GM11168 (cell line): ENCODE data around the gene FRZB.

Experiments used
- in situ Hi-C: fragments of 300-500 bp; cut with MboI; formaldehyde crosslinking; loops from one replicate; pipeline ENCODE4 v1.12.0; 2022; ENCODE audit warnings: low sequenced_read_pairs; ENCODE audit not compliant: unreplicated experiment

The FRZB gene

DNA sequence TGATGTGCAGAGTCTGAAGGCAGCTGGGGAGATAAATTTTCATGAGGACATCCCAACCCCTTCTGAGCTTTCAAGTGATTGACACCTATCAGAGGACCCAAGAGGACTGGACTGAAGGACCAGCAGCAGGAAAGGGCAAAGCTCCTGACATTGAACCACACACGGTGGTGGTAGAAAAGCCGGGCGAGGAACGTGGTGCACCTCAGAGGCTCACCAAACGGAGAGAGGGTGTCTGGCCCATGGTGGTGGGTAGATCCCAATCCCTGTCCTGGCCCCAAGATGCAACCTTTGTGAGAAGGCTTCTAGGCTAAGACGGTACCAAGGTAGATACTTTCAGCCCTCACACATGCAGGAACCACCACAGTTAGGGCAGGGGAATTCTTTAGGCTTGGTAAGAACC is 52.1 kb downstream of the FRZB start:
- in situ Hi-C loops = no loop called here

DNA sequence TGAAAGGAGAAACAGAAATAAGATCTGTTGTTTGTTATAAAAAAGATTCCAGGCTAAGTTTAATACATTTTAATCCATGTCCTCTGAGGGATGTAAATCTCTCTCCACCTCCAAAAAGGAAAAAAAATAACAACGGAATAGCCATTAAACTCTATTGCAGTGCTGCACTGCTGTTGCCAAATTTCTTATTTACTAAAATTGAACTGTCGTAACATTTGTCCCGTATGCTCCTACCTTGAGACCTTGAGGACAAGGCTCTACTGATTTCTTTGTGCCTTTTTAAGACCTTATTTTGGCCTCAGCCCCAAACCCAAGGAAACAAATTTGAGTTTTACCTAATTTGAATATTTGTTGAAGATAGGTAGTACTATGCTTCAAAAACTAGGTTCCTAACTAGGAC is 56.4 kb downstream of the FRZB start:
- in situ Hi-C loops = no loop called here

DNA sequence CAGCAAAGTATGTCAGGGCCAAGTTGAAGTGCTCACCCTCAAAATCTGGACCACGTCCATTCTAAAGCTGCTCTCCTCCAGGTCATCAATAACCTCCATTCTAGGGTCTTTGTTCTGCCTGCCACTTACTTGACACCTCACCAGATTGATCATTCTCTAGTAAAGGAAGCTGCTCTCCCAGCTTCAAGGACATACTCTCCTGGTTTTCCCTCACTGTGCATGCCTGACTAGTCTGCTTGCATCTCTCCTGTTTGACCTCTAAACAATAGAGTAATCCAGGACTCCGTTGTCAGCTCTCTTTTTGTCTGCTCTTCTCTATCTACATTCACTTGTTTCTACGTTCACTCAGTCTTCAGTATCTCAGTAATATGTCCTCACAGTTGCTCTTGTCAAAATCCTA is 59.1 kb downstream of the FRZB start:
- in situ Hi-C loops = no loop called here

DNA sequence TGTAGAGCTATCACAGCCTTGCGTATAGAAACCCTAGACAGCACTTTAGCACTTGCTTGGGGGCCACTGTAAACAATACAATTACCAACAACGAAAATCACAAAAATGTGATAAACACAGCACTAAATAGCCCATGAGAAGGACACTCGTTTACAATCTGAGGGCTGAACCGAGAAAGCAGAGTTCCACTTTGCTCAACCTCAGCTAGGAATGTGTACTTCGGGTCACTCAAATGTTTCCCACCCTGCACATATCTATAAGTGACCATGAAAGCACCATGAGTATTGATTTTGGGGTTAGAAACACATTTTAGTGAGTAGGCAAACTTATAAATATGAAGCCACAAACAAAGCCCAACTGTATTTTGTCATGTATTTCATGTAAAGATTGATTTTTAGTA is 62.3 kb downstream of the FRZB start:
- in situ Hi-C loops = no loop called here

DNA sequence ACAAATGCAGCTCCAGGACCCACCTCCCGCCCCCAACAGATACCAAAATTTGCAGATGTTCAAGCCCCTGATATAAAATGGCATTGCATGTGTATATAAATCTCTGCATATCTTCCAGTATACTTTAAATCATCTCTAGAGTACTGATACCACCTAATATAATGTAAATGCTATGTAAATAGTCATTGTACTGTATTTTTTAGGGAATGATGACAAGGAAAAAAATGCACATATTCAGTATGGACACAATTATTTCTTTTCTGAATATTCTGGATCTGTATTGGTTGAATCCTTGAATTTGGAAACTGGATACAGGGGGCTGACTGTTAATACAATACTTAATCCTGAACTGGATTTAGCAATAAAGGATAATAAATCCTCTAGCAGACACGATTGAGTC is 67.7 kb downstream of the FRZB start:
- in situ Hi-C loops = no loop called here

DNA sequence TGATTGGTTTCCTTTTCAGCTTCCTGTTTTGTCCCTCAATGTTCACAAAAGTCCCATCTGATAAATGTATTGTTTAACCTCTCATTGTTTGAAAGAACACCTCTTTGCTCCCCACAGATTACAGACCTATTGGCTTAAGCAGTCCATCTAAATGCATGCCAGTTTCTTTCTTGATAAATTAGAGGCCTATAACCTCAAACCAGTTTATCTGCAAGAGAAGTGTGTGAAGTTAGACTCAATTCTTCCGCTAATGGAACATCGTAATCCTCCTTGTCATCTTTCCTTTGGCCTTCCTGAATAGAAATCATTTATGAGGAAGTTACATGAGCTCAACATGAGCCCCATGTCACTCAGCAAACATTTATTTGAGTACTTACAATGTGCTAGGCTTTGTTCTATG is 74.0 kb downstream of the FRZB start:
- in situ Hi-C loops = no loop called here

DNA sequence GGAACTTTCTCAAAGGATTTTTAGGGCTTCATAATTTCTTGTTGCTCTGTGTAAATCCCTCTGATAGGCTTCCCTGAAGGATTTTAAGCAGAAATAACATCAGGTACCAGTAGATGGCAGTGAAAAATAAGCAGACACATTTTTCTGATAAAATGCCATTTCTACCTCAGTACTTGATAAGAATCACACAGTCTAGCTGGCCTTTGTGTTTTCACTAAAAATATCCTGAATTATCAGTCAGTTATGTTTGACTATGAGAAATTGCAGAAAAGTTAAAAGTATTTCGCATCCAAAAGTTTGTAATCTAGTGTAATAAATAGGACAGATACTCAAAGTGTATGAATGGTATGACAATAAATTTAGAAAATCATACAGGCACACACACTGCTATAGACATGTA is 81.7 kb downstream of the FRZB start:
- in situ Hi-C loops = loop anchor here (5.0 kb wide), 1 partner anchor 198 kb away; no protein-coding TSS in a partner anchor

DNA sequence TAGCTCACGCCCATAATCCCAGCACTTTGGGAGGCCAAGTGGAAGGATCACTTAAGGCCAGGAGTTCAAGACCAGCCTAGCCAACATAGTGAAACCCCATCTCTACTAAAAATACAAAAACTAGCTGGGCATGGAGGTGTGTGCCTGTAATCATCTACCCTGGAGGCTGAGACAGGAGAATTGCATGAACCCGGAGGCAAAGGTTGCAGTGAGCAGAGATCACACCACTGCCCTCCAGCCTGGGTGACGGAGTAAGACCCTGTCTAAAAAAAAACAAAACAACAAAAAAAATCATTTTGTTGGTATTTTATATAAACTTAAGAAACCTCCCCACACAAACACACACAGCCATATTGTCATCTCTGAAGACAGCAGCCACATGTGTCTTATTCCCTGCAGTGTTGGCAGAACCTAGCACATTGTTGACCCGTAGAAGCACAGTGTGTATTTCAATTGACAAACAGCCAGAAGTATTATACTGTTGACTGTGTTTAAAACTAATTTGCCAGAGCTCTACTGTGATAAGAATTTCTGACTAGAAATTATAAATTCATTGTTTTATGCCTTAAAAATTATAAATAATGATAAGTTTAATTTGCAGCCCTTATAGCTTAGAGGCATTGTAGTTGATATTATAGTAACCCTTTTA is 82.3 kb downstream of the FRZB start:
- in situ Hi-C loops = no loop called here
